ENCODE results near the gene IL9R.

- TF ChIP-seq GATA2 (IDR thresholded peaks at IDR 0.05; ENCODE audit: low read depth, low read length) (no peak), GATA3 (IDR thresholded peaks at IDR 0.05; ENCODE audit: low read depth, low read length) (no peak)
Observed at GRCh38 chrX:155966876-155967275, 30.6 kb upstream of the IL9R start.
